GM12874 (cell line): Measurements from ENCODE around the gene TMEM170A.

Experiments
- TF ChIP-seq, protein P1 (sequence below): IDR thresholded peaks from 2 replicates; pipeline ENCODE4 v1.5.1; 2011; ENCODE audit warnings: low read depth, mild to moderate bottlenecking, control low read depth, low read length, moderate library complexity; ENCODE audit not compliant: insufficient read depth

TMEM170A gene

DNA sequence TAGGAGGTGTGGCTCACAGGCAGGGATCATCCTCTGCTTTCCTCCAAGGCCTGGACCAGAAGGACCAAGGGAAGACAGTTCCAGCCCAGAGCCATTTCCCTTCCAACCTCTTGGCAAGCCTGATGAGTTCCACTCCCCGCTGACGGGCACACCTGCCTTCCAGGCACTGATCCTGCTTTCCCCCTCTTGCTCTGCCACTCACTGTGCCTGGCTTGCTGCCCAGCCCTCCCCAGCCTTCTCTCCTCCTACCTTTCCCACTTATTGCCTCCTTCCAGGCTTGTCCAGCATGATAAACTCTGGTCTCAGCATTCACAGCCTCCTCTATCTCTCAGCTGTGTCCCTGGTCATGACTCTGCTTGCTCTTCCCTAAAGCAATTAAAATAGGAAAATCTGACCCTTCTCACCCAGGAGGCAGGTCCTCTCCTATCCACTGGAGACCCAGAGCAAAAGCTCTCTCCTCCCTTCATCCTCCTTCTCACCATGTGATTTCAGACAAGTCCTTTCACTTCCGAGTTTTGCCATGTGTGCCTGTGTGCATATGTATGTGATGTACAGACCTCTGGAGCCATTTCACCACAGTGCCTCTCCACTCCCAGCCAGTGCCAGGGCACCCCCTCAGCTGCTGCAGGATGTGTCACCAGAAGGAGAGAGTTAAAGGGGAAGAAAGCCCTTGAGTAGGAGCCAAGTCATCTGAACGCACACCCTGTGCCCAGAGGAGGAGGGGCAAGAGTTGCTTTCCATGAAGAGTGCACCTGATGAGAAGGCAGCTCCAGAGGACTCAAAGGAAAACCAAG is 13.4 kb upstream of the TMEM170A start:
- TF ChIP-seq, protein P1, sequence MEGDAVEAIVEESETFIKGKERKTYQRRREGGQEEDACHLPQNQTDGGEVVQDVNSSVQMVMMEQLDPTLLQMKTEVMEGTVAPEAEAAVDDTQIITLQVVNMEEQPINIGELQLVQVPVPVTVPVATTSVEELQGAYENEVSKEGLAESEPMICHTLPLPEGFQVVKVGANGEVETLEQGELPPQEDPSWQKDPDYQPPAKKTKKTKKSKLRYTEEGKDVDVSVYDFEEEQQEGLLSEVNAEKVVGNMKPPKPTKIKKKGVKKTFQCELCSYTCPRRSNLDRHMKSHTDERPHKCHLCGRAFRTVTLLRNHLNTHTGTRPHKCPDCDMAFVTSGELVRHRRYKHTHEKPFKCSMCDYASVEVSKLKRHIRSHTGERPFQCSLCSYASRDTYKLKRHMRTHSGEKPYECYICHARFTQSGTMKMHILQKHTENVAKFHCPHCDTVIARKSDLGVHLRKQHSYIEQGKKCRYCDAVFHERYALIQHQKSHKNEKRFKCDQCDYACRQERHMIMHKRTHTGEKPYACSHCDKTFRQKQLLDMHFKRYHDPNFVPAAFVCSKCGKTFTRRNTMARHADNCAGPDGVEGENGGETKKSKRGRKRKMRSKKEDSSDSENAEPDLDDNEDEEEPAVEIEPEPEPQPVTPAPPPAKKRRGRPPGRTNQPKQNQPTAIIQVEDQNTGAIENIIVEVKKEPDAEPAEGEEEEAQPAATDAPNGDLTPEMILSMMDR = no peak

- TF ChIP-seq, protein P1 = no peak
These were observed 12.3 kb upstream of the TMEM170A start for GRCh38 chr16:75476817-75477216.

DNA sequence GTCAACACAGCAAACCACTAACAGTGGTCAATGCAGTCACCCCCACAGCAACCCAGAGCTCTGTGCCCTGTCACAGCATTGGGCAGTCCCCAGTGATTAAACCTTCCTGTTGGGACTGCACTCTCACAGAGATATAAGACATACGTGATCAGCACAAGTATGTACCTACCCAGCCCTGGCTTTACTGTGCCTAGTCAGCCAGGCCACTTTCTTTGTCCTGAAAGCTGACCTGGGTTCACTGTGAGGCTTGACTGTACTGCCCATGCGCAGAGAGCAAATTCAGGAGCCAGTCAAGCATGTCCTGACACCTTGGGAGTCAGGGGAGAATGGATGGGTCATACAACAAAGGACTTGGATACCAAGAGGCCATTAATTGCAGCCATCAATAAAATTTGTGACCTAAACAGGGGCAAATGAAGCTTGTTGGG is 10.9 kb upstream of the TMEM170A start:
- TF ChIP-seq, protein P1 = no peak

DNA sequence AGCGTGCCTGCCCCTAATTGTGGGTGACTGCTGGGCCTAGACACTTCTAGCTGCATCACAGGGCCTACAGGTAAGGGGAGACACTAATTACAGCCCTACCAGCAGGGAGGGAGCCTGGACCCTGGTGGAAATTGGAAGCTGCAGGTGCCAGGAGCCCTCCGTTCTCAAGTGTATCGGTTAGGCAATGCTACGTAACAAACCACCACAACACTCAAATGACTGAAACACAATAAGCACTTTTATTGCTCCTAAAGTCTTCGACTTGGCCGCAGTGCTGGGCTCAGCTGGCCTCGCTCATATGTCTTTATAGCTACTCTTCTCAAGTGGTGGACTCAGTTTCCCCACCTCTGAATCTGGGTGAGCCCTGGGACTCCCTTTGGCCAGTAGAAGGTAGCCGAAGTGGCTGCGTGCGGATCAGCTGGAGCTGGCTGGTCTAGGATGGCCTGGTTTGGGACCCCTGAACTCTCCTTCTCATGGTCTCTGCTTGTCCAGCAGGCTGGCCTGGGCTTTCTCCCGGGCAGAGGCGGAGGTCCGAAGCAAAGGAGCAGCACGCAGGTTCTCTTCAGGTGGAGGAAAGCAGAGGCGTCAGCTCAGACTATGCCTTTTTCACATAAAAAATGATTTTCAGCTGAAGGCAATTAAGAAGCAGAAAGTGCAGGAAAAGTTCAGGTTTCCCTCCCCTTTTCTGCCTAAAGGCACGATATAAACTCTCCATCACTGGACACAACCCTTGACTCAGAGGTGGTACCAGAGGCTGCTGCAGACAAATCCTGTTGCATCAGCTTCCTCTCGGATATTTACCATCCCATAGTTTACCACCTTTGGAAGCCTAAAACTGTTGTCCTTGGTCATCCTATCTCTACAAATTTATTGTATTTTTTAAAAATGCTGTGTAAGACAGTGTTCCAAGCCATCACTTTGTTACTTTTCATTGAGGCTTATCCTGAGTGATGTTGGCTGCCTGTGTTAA is 8.7 kb upstream of the TMEM170A start:
- TF ChIP-seq, protein P1 = no peak

GRCh38 chr16:75471723-75472633 is 7.5 kb upstream of the TMEM170A start:
- TF ChIP-seq, protein P1 = peak; percentile 77

- TF ChIP-seq, protein P1 = no peak
These were observed 2.3 kb upstream of the TMEM170A start for GRCh38 chr16:75466760-75467159.

- TF ChIP-seq, protein P1 = no peak
These were observed 1.7 kb downstream of the TMEM170A start for GRCh38 chr16:75462806-75463205.
